B cell (primary cell): ENCODE data around the gene GOLGA6L1. TPM values are rescaled to one million over a fixed set of nuclear protein-coding genes. Genes with fewer than 3 reads are reported as not detected.
"Not testable (repeated sequence)": the region's sequence is repeated elsewhere in the genome, so short reads cannot be mapped to it uniquely, and the experiment has no call there.

Source experiments
- ATAC-seq: fragments of 200-7000 bp; cut with Tn5 transposase; one replicate; pipeline ENCODE4 v1.10.0; 2021; ENCODE audit warnings: low read depth, mild to moderate bottlenecking, moderate number of reproducible peaks, moderate library complexity
- CTCF ChIA-PET: fragments of 350-600 bp; sonication (Branson Sonifier 250); formaldehyde crosslinking; loops from one replicate; lab custom pipeline; 2021; ENCODE audit warnings: antibody characterized with exemption, inconsistent platforms; lab: Charles Lee
- POLR2A ChIA-PET: fragments of 350-600 bp; sonication (Branson Sonifier 250); formaldehyde crosslinking; loops from one replicate; lab custom pipeline; 2021; ENCODE audit warnings: antibody characterized with exemption; lab: Charles Lee
- DNase-seq: peaks from one replicate; pipeline ENCODE4 v3.0.0; 2013
- H2AFZ ChIP-seq: 2 replicates; pipeline ENCODE4 v1.6.1; 2012; ENCODE audit warnings: mild to moderate bottlenecking, low read depth, low read length; ENCODE audit not compliant: insufficient read depth, poor library complexity, severe bottlenecking
- H3K27ac ChIP-seq, 2 donors: 1 replicate in 1 of 2; 2 replicates in 1 of 2; pipeline ENCODE4 v1.5.1; 2012 to 2013; ENCODE audit warnings: low read length in 2 of 2, mild to moderate bottlenecking in 2 of 2, moderate library complexity in 1 of 2
- H3K27me3 ChIP-seq, 4 experiments: fragments of 200-600 bp in 1 of 4; sonication (generic) in 1 of 4; replicated peaks in 1 of 4; 1 replicate in 2 of 4; 2 replicates in 2 of 4; pipeline versions ENCODE4 v1.6.1 to v1.7.0; 2013 to 2016; ENCODE audit warnings: low read length in 3 of 4, mild to moderate bottlenecking in 2 of 4, mixed read lengths in 1 of 4, moderate library complexity in 1 of 4; ENCODE audit not compliant: insufficient read depth in 4 of 4, control insufficient read depth in 3 of 4; ENCODE audit errors: control extremely low read depth in 1 of 4
- H3K36me3 ChIP-seq, 2 experiments: replicated peaks in 1 of 2; 1 replicate in 1 of 2; 2 replicates in 1 of 2; pipeline versions ENCODE4 v1.6.1 to v1.7.1; 2013; ENCODE audit warnings: low read length in 1 of 2; ENCODE audit not compliant: insufficient read depth in 2 of 2, control insufficient read depth in 1 of 2; ENCODE audit errors: control extremely low read depth in 1 of 2, extremely low read depth in 1 of 2
- H3K4me1 ChIP-seq, 2 donors: fragments of 200-600 bp in 1 of 2; sonication (generic) in 1 of 2; 1 replicate in 1 of 2; 2 replicates in 1 of 2; pipeline versions ENCODE4 v1.5.1 to v1.6.1; 2013 to 2017; ENCODE audit warnings: low read length in 2 of 2; ENCODE audit not compliant: control insufficient read depth in 2 of 2, insufficient read depth in 2 of 2
- H3K4me2 ChIP-seq: replicated peaks from 2 replicates; pipeline ENCODE3; 2012; ENCODE audit warnings: mild to moderate bottlenecking, low read depth, low read length; ENCODE audit not compliant: poor library complexity, severe bottlenecking
- H3K4me3 ChIP-seq, 5 experiments: fragments of 200-600 bp in 1 of 5; sonication (generic) in 1 of 5; 1 replicate in 3 of 5; 2 replicates in 2 of 5; pipeline versions ENCODE4 v1.5.1 to v1.7.0; 2011 to 2016; ENCODE audit warnings: low read length in 4 of 5, mild to moderate bottlenecking in 4 of 5, low read depth in 2 of 5, control low read depth in 1 of 5, moderate library complexity in 1 of 5; ENCODE audit not compliant: insufficient read depth in 1 of 5; ENCODE audit errors: control extremely low read depth in 1 of 5, extremely low read depth in 1 of 5
- H3K79me2 ChIP-seq: fragments of 200-600 bp; sonication (generic); one replicate; pipeline ENCODE4 v1.6.0; 2016; ENCODE audit warnings: low read length; ENCODE audit not compliant: control insufficient read depth, insufficient read depth
- H3K9ac ChIP-seq: fragments of 200-600 bp; sonication (generic); 2 replicates; pipeline ENCODE4 v1.6.1; 2017; ENCODE audit warnings: mild to moderate bottlenecking, low read length, moderate library complexity
- H3K9me3 ChIP-seq, 3 donors: one replicate each; pipeline versions ENCODE4 v1.6.1 to v1.7.1; 2013; ENCODE audit warnings: low read length in 2 of 3; ENCODE audit not compliant: control insufficient read depth in 2 of 3, insufficient read depth in 1 of 3; ENCODE audit errors: control extremely low read depth in 1 of 3
- H4K20me1 ChIP-seq: 2 replicates; pipeline ENCODE4 v1.6.0; 2012; ENCODE audit warnings: mild to moderate bottlenecking, low read length; ENCODE audit not compliant: insufficient read depth, control insufficient read depth, poor library complexity, severe bottlenecking
- H3K27ac Mint-ChIP-seq: one replicate; pipeline ENCODE4 v1.8.0; 2021; ENCODE audit warnings: mixed read lengths
- H3K27me3 Mint-ChIP-seq: one replicate; pipeline ENCODE4 v1.8.0; 2021; ENCODE audit warnings: mixed read lengths
- H3K4me1 Mint-ChIP-seq: one replicate; pipeline ENCODE4 v1.8.0; 2021; ENCODE audit warnings: mixed read lengths
- H3K4me3 Mint-ChIP-seq: one replicate; pipeline ENCODE4 v1.8.0; 2021; ENCODE audit warnings: mixed read lengths
- H3K9me3 Mint-ChIP-seq: one replicate; pipeline ENCODE4 v1.8.0; 2022; ENCODE audit warnings: mixed read lengths; ENCODE audit not compliant: insufficient read depth
- EZH2 ChIP-seq: IDR thresholded peaks from 2 replicates; pipeline ENCODE4 v1.6.1; 2012; ENCODE audit warnings: borderline replicate concordance, low read depth, mild to moderate bottlenecking, moderate library complexity, low read length; ENCODE audit not compliant: insufficient read depth, poor library complexity, severe bottlenecking
- WGBS: methylation state at CpG from one replicate; pipeline ENCODE4 v1.1.5; 2013; ENCODE audit warnings: missing lambda C conversion rate; ENCODE audit not compliant: insufficient coverage; 5-methylcytosine and 5-hydroxymethylcytosine counted together
- intact Hi-C: fragments of 100-400 bp; cut with micrococcal nuclease; formaldehyde crosslinking; loops from one replicate; pipeline ENCODE4 v1.10.0; 2022
- polyA plus RNA-seq: library from polyadenylated mRNA; depleted of rRNA; stranded (reverse); fragments of >200 nt; gene quantifications from 2 replicates; pipeline ENCODE4 v1.2.3, GENCODE V29; 2012
- total RNA-seq, 2 donors: library from RNA; stranded (reverse); fragments of 120-200 nt in 1 of 2; gene quantifications; 1 replicate in 1 of 2; 2 replicates in 1 of 2; pipeline versions ENCODE4 v1.2.3 to v1.2.4, GENCODE V29; 2013 to 2022
- TF ChIP-seq, protein P1 (sequence below): fragments of 200-600 bp; IDR thresholded peaks from one replicate; pipeline ENCODE4 v1.8.0; 2022; ENCODE audit warnings: antibody characterized with exemption, mild to moderate bottlenecking

Gene GOLGA6L1
- total and polyA plus RNA-seq, 2 donors (not counting 1 experiment from before 2014, with no cell fraction given), result not detected

DNA sequence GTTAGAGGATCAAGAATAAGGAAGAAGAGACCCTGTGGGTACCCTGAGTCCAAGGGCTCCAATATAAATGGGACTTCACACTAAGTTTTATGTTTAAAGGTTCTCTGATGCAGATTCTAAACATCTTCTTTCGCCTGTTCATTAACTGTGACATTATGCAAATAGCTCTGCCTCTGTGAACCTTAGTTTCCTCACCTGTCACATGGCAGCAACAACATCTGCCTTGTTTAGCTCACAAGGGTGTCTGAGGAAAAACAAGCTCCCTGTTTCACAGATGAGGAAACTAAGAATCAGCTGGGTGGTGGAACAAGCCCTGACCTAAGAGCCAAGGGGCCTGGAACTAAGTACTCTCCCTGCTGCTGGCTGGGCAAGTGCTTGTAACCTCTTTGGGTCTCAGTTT lies 40.8 kb downstream of the GOLGA6L1 start:
- H3K27ac ChIP-seq, result no peak overlapping the region
- no peak for TF ChIP-seq EZH2
- TF ChIP-seq, protein P1, sequence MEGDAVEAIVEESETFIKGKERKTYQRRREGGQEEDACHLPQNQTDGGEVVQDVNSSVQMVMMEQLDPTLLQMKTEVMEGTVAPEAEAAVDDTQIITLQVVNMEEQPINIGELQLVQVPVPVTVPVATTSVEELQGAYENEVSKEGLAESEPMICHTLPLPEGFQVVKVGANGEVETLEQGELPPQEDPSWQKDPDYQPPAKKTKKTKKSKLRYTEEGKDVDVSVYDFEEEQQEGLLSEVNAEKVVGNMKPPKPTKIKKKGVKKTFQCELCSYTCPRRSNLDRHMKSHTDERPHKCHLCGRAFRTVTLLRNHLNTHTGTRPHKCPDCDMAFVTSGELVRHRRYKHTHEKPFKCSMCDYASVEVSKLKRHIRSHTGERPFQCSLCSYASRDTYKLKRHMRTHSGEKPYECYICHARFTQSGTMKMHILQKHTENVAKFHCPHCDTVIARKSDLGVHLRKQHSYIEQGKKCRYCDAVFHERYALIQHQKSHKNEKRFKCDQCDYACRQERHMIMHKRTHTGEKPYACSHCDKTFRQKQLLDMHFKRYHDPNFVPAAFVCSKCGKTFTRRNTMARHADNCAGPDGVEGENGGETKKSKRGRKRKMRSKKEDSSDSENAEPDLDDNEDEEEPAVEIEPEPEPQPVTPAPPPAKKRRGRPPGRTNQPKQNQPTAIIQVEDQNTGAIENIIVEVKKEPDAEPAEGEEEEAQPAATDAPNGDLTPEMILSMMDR, result no peak
- no peaks in the 10 kb centered on the region for H3K27me3 ChIP-seq
- H3K79me2 ChIP-seq, result no peaks in the 10 kb centered on the region
- Mint-ChIP-seq H3K27ac (no peak overlapping the region), H3K4me1 (peaks cover 7% of the 10 kb centered on the region), H3K9me3 (no peaks in the 10 kb centered on the region), H3K4me3 (no peak overlapping the region), H3K27me3 (peaks cover under 1% of the 10 kb centered on the region)
- POLR2A ChIA-PET, result no interaction called here
- H3K4me2 ChIP-seq, result no peak overlapping the region
- WGBS, result 40% methylated on average over 1 of the region's 1 CpG
- no peaks in the 10 kb centered on the region for H4K20me1 ChIP-seq
- intact Hi-C loops, result loop anchor here (2.0 kb wide), 1 partner anchor 17 kb away; no protein-coding TSS in a partner anchor
- H3K4me1 ChIP-seq, result no peaks in the 10 kb centered on the region
- ATAC-seq (no peak), DNase-seq (no peak)
- H3K9ac ChIP-seq, result no peak overlapping the region
- H2AFZ ChIP-seq, result no peak overlapping the region
- CTCF ChIA-PET, result no interaction called here
- no peak overlapping the region for H3K4me3 ChIP-seq
- H3K9me3 ChIP-seq, result no peaks in the 10 kb centered on the region
- no peaks in the 10 kb centered on the region for H3K36me3 ChIP-seq

DNA sequence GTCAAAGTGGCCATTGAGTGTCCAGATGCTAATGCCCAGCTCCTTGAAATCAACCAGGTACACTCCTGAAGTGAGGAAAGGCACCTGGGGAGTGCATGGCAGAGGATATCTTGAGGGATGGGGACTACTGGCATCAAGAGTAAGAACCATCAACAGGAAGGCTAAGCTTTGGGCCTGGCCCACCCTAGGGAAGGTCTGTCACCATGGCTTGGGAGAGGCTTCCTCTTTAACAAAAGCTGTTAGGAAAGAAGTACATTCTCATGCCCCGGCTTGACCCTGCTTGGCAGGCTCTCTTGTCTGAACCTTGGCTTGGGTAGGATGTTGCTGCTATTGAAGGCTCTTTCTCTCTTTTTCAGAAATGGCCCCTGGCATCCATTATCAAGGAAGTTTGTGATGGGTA lies 53.5 kb downstream of the GOLGA6L1 start:
- WGBS, result no CpG with 5 or more reads among the region's 1 CpG
- H3K9me3 Mint-ChIP-seq, result no peaks in the 10 kb centered on the region

DNA sequence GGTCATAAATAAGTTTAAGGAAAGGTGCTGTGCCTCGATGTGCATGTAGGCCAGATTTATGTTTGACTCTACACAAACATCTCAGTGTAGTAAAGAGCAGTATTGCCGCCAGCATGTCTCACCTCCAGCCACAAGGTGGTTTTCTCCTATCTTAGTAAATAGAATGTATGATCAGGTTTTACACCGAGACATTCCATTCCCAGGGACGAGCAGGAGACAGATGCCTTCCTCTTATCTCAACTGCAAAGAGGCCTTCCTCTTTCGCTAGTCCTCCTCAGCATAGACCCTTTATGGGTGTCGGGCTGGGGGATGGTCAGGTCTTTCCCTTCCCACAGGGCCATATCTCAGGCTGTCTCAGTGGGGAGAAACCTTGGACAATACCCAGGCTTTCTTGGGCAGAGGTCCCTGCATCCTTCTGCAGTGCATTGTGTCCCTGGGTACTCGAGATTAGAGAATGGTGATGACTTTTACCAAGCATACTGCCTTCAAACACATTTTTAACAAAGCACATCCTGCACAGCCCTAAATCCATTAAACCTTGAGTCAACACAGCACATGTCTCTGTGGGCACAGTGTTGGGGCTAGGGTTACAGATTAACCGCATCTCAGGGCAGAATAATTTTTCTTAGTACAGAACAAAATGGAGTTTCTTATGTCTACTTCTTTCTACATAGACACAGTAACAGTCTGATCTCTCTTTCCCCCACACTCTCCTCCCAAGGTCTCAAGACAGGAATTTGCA lies 54.5 kb downstream of the GOLGA6L1 start:
- H2AFZ ChIP-seq, DNase-seq, ATAC-seq, H3K9ac ChIP-seq, H3K27me3 ChIP-seq, H3K27ac ChIP-seq, H3K27me3 Mint-ChIP-seq, H3K79me2 ChIP-seq, CTCF ChIA-PET, H3K4me1 ChIP-seq, H3K4me2 ChIP-seq, H3K4me3 Mint-ChIP-seq, H3K4me1 Mint-ChIP-seq, H3K9me3 ChIP-seq, H3K9me3 Mint-ChIP-seq, intact Hi-C loops, H3K27ac Mint-ChIP-seq, H3K4me3 ChIP-seq, POLR2A ChIA-PET, H4K20me1 ChIP-seq, H3K36me3 ChIP-seq: not testable (repeated sequence)
- no CpG with 5 or more reads among the region's 8 CpGs for WGBS

More for the DNA sequence above, 53.5 kb downstream of the GOLGA6L1 start:
- CTCF ChIA-PET, result no interaction called here
- H3K4me1 ChIP-seq, result no peaks in the 10 kb centered on the region
- no peaks in the 10 kb centered on the region for H4K20me1 ChIP-seq
- no peak overlapping the region for H3K4me2 ChIP-seq
- intact Hi-C loops, result no loop called here
- DNase-seq (no peak), ATAC-seq (no peak)
- no peaks in the 10 kb centered on the region for H3K9me3 ChIP-seq
- no peaks in the 10 kb centered on the region for H3K27me3 ChIP-seq
- Mint-ChIP-seq H3K27ac (no peak overlapping the region), H3K4me1 (no peaks in the 10 kb centered on the region), H3K27me3 (no peaks in the 10 kb centered on the region), H3K4me3 (no peak overlapping the region)
- H3K27ac ChIP-seq, result no peak overlapping the region
- no peaks in the 10 kb centered on the region for H3K79me2 ChIP-seq
- POLR2A ChIA-PET, result no interaction called here
- no peak overlapping the region for H3K4me3 ChIP-seq
- H3K9ac ChIP-seq, result no peak overlapping the region
- H2AFZ ChIP-seq, result no peak overlapping the region
- TF ChIP-seq EZH2, result no peak
- no peaks in the 10 kb centered on the region for H3K36me3 ChIP-seq
